Fibroblast of lung (primary cell): Measurements from ENCODE around the gene TREM1. TPM values are rescaled to one million over a fixed set of nuclear protein-coding genes. Genes with fewer than 3 reads are reported as not detected.
A peak's percentile ranks its signal among the peaks of the same experiment; 100 is the strongest.
"Not testable (repeated sequence)": the region's sequence is repeated elsewhere in the genome, so short reads cannot be mapped to it uniquely, and the experiment has no call there.

Experiments used
- DNase-seq, 2 donors: peaks; one replicate each; pipeline versions ENCODE4 v3.0.0 to v3.0.0-alpha.2; 2010; ENCODE audit warnings: low read depth in 2 of 2
- H2AFZ ChIP-seq: 2 replicates; pipeline ENCODE4 v1.5.1; 2012; ENCODE audit warnings: low read length, control low read depth, inconsistent platforms
- H3K27ac ChIP-seq: 2 replicates; pipeline ENCODE4 v1.5.1; 2011; ENCODE audit warnings: low read length, control low read depth; ENCODE audit not compliant: insufficient read depth
- H3K27me3 ChIP-seq: 2 replicates; pipeline ENCODE4 v1.5.1; 2011; ENCODE audit warnings: mild to moderate bottlenecking, low read length; ENCODE audit not compliant: control insufficient read depth, insufficient read depth
- H3K36me3 ChIP-seq: 2 replicates; pipeline ENCODE4 v1.5.1; 2011; ENCODE audit warnings: low read length; ENCODE audit not compliant: control insufficient read depth, insufficient read depth
- H3K4me1 ChIP-seq: 2 replicates; pipeline ENCODE4 v1.5.1; 2011; ENCODE audit warnings: low read length; ENCODE audit not compliant: control insufficient read depth, insufficient read depth; ENCODE audit errors: extremely low read depth
- H3K4me2 ChIP-seq: 2 replicates; pipeline ENCODE4 v1.5.1; 2011; ENCODE audit warnings: low read length, control low read depth; ENCODE audit not compliant: insufficient read depth; ENCODE audit errors: extremely low read depth
- H3K4me3 ChIP-seq, 4 experiments: fragments of 200-600 bp in 1 of 4; sonication (generic) in 1 of 4; replicated peaks in 1 of 4; 2 replicates each; pipeline ENCODE4 v1.5.1; 2011 to 2016; ENCODE audit warnings: low read length in 4 of 4, low read depth in 3 of 4, mild to moderate bottlenecking in 3 of 4, control low read depth in 2 of 4, inconsistent platforms in 1 of 4, mixed read lengths in 1 of 4; ENCODE audit not compliant: insufficient read depth in 1 of 4; ENCODE audit errors: control extremely low read depth in 1 of 4
- H3K79me2 ChIP-seq: 2 replicates; pipeline ENCODE4 v1.5.1; 2012; ENCODE audit warnings: mild to moderate bottlenecking, low read length, inconsistent platforms; ENCODE audit not compliant: control insufficient read depth, insufficient read depth
- H3K9ac ChIP-seq: 2 replicates; pipeline ENCODE4 v1.5.1; 2011; ENCODE audit warnings: mild to moderate bottlenecking, low read length, control low read depth; ENCODE audit not compliant: insufficient read depth
- H3K9me3 ChIP-seq: 2 replicates; pipeline ENCODE4 v1.5.1; 2012; ENCODE audit warnings: low read depth, low read length; ENCODE audit not compliant: control insufficient read depth, insufficient read depth
- H4K20me1 ChIP-seq: 2 replicates; pipeline ENCODE4 v1.5.1; 2011; ENCODE audit warnings: low read length; ENCODE audit not compliant: control insufficient read depth, insufficient read depth; ENCODE audit errors: extremely low read depth
- CTCF ChIP-seq, 2 donors: IDR thresholded peaks in 1 of 2; conservative IDR thresholded peaks in 1 of 2; 1 replicate in 1 of 2; 2 replicates in 1 of 2; pipeline ENCODE4 v1.5.1; 2011 to 2012; ENCODE audit warnings: low read length in 2 of 2, control low read depth in 1 of 2, inconsistent platforms in 1 of 2, low read depth in 1 of 2, mild to moderate bottlenecking in 1 of 2
- EZH2 ChIP-seq: IDR thresholded peaks from 2 replicates; pipeline ENCODE4 v1.5.1; 2012; ENCODE audit warnings: low read length, control low read depth, mild to moderate bottlenecking; ENCODE audit errors: missing control alignments
- polyA plus RNA-seq, 2 donors: library from polyadenylated mRNA; depleted of rRNA in 1 of 2; stranded (reverse) in 1 of 2; unstranded in 1 of 2; fragments of >200 nt; gene quantifications; 2 replicates each; pipeline ENCODE4 v1.2.1, GENCODE V29; 2011 to 2012; ENCODE audit warnings: missing spikeins in 1 of 2
- total RNA-seq: library from RNA; depleted of rRNA; stranded (reverse); fragments of >200 nt; gene quantifications from 2 replicates; pipeline ENCODE4 v1.2.1, GENCODE V29; 2014

TREM1 gene
- total and polyA plus RNA-seq, 2 donors (not counting 1 experiment from before 2014, with no cell fraction given) = 0.25 TPM; not detected in 1

- Histone ChIP-seq H3K9ac (no peak overlapping the region), H3K27me3 (peaks cover 2% of the 10 kb centered on the region), H4K20me1 (no peaks in the 10 kb centered on the region), H3K27ac (no peak overlapping the region), H3K4me3 (no peak overlapping the region), H2AFZ (no peak overlapping the region), H3K79me2 (no peaks in the 10 kb centered on the region), H3K4me2 (no peak overlapping the region), H3K36me3 (no peaks in the 10 kb centered on the region), H3K9me3 (no peaks in the 10 kb centered on the region), H3K4me1 (no peaks in the 10 kb centered on the region)
- DNase-seq = peak; percentile 31 to 62
- TF ChIP-seq CTCF (conservative IDR thresholded peaks at IDR 0.05 in 1 of 2, IDR thresholded peaks at IDR 0.05 in 1 of 2; ENCODE audit: low read depth in 1 of 2, low read length in 2 of 2) (peak; percentile 46 to 60), EZH2 (no peak)
These were observed 19.8 kb upstream of the TREM1 start for GRCh38 chr6:41306187-41306854.

GRCh38 chr6:41302638-41303037 is 16.2 kb upstream of the TREM1 start:
- Histone ChIP-seq H3K79me2 (no peaks in the 10 kb centered on the region), H3K4me2 (no peak overlapping the region), H3K9ac (no peak overlapping the region), H3K4me3 (no peak overlapping the region), H3K4me1 (no peaks in the 10 kb centered on the region), H3K36me3 (no peaks in the 10 kb centered on the region), H3K9me3 (no peaks in the 10 kb centered on the region), H2AFZ (no peak overlapping the region), H3K27ac (no peak overlapping the region), H3K27me3 (peaks cover 2% of the 10 kb centered on the region), H4K20me1 (no peaks in the 10 kb centered on the region)
- no peak for DNase-seq
- TF ChIP-seq EZH2 = no peak
- no peak for TF ChIP-seq CTCF (conservative IDR thresholded peaks at IDR 0.05 in 1 of 2, IDR thresholded peaks at IDR 0.05 in 1 of 2; ENCODE audit: low read depth in 1 of 2, low read length in 2 of 2)

GRCh38 chr6:41298785-41299502 is 12.5 kb upstream of the TREM1 start:
- Histone ChIP-seq H3K9ac (no peak overlapping the region), H3K36me3 (no peaks in the 10 kb centered on the region), H3K27me3 (no peaks in the 10 kb centered on the region), H3K79me2 (no peaks in the 10 kb centered on the region), H2AFZ (no peak overlapping the region), H3K4me2 (no peak overlapping the region), H4K20me1 (no peaks in the 10 kb centered on the region), H3K27ac (no peak overlapping the region), H3K9me3 (no peaks in the 10 kb centered on the region), H3K4me3 (no peak overlapping the region), H3K4me1 (no peaks in the 10 kb centered on the region)
- no peak for TF ChIP-seq CTCF (conservative IDR thresholded peaks at IDR 0.05 in 1 of 2, IDR thresholded peaks at IDR 0.05 in 1 of 2; ENCODE audit: low read depth in 1 of 2, low read length in 2 of 2)
- no peak for TF ChIP-seq EZH2
- no peak for DNase-seq

GRCh38 chr6:41297248-41297647 is 10.8 kb upstream of the TREM1 start:
- not testable (repeated sequence) for H3K9ac ChIP-seq, DNase-seq, H3K36me3 ChIP-seq, H3K4me1 ChIP-seq, H2AFZ ChIP-seq, H3K27me3 ChIP-seq, H3K79me2 ChIP-seq, H4K20me1 ChIP-seq, H3K4me3 ChIP-seq, H3K9me3 ChIP-seq, H3K27ac ChIP-seq, H3K4me2 ChIP-seq
